NCI-H748 treated with DMSO at 0.1 percent for 48 hours (cell line): ENCODE data around the gene FBXL12.
"Not testable (repeated sequence)": the region's sequence is repeated elsewhere in the genome, so short reads cannot be mapped to it uniquely, and the experiment has no call there.

Source experiments
- DNase-seq: peaks from one replicate; lab custom pipeline; 2025; lab: John Stamatoyannopoulos, UW

Gene FBXL12

DNA sequence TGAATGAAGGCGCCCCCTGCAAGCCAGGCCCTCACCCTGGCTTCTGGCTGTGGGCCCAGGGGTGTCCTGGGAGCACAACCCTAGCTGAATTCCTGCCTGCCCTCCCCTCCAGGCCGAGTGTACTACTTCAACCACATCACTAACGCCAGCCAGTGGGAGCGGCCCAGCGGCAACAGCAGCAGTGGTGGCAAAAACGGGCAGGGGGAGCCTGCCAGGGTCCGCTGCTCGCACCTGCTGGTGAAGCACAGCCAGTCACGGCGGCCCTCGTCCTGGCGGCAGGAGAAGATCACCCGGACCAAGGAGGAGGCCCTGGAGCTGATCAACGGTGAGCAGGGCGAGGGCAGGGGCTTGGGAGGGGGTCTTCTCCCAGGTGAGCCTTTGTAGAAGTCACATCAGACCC lies 19.4 kb upstream of the FBXL12 start:
- DNase-seq, result no peak

DNA sequence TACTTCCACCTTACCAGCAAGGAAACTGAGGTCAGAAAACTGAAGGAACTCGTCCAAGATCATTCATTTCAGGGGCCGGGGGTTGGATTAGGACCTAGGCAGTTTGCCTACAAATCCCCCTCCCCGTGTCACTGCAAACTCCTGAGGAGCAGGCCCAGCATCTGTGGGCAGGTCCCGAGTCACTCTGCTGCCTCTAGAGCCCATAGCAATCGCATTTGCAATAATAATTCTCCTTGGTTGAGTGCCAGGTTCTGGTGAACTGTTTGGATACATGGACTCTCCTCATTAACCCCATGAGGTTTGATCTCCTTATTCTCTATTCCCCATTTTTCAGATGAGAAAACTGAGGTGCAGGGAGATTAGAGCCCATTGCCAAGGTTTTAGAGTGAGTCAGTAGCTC lies 17.1 kb upstream of the FBXL12 start:
- no peak for DNase-seq

DNA sequence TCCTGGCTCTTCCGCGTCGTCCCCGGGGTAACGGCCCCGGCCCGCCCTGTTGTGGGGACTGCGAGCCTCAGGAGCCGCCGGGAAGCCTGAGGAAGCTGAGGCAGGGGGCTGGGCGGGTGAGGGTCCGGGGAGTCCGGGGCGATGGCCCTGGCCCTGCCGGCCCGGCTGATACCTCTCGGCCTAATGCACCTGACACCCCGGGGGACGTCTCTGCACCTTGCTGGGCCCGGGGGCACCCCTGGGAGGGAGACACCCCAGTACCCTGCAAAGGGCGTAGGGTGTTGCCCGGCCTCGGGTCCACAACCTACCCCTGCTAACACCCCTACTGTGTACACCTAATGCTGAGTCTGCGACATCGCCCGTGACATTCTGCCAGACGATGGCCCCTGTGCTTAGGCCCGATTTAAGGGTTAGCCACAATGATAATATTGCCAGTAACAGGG lies 16.6 kb upstream of the FBXL12 start:
- no peak for DNase-seq

DNA sequence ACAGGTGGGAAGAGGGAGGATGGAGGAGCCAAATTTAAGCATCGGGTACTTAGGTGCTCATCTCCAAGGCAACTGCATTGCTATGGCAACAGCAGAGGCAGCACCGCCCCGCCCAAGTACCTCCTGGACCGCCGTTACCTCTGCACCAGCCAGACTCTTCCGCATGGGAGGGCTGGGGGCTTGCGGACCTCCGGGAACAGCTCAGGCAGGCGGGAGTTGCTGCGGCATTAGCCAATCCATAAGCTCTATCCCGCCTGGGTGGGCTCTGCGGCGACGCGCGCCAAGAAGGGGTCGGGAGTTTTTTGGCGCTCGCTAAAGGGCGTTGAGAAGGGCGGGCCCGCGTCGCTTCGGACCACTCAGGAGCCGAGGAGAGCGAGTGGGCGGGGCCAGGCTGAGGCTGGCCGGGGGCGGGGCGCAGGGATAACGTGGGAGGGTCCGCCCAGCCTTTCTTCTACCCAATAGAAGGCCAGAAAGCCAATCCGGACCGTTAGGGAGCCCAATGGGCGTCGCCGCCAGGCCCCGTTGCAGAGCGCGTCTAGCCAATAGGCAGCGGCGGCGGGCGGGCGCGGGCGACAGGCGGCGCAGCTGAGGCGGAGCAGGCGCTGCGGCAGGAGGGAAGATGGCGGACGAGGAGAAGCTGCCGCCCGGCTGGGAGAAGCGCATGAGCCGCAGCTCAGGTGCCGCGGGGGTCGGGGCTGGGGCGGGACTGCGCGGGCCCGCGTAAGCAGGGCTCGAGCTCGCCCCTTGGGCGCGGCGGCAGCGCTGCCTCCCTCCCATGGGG lies 16.0 kb upstream of the FBXL12 start, which contains the start of gene PIN1:
TSS of gene PIN1 (plus strand) at position 593 of the 781 bp plus-strand sequence. CDS start at position 620, 27 bp downstream.
- peak; percentile 94 for DNase-seq

DNA sequence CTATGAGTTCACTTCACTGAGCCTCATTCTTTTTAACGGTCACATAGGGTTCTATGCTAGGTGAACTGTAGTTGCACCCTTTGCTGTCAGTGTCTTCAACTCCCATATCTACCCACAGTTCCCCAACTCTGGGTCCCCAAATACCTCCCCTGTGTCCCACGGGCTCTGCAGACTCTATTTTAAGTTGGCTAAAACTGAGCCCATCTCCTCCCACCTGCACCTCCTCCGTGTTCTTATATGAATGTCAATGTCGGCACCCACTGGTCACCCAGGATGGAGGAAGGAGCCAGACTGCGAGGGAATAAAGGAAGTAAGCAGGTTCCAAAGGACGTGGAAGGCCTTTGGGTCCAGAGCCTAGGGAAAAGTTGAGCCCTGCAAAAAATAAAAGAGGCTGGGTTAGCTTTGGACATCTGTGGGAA lies 15.4 kb upstream of the FBXL12 start:
- no peak for DNase-seq

DNA sequence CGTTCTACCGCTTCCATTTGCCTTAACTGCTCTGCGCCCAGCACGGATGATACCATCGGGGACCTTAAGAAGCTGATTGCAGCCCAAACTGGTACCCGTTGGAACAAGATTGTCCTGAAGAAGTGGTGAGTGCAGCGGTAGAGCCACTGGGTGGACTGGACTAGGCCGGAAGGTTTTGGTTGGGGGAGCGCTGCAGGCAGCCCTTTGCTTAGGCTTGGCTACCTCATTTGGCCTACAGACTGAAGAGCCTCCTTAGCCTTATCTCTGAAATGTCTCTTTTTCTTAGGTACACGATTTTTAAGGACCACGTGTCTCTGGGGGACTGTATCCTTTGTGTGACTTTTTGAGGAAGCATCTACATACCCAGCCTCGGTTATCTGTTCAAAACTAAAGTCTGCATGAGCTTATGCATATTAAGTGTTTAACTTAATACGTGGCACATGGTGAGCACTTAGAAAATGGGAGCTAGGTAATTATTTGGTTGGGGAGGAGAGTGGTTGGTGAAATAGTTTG lies 9.7 kb upstream of the FBXL12 start:
- DNase-seq, result no peak

DNA sequence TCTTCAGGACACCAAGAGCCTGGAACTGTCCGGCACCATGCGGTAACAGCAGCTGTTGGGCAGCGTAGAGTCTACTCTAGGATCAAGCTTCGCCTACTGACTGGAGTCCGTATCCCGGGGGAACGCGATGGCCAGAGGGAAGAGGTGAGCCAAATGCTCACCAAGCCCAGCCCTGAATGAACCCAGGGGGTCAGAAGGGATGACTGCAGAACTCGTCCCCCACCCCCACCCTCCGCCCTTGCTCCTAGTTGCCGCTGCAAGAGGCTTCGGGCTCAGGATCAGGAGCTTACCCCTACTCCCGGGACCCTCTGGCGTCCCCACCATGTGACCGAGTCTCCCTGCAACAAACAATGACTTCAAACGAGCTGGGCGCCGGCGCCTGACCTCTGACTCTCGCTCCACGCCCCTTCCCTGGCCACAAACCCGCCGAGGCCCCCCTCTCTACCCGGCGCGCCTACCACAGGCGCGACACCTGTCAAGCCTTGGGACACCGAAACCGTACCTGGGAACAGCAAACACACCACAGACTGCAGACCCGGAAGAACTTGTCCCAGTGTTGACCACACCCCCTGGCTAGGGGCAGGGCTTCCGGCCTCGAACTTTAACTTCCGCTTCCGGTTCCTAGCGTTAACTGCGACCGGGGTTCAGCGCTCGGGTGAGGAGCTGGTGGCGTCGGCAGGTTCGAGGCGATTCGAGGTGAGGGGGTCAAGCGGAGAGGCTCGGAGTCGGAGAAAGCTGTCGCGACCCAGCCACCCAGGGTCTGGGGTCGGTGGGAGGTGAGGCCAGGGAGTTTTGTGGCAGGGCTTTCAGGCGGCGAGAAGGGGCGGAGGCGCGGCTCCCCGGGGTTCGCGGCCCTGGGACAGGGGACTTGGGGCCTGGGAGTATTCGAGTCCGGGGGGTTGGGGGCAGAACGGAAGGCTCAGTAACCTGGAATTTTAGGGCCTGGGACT lies 8.7 kb upstream of the FBXL12 start, which contains the start of gene UBL5:
TSS of gene UBL5 (plus strand) at position 630 of the 950 bp plus-strand sequence. CDS start 420 bp downstream, outside the sequence.
- peak; percentile 74 for DNase-seq

DNA sequence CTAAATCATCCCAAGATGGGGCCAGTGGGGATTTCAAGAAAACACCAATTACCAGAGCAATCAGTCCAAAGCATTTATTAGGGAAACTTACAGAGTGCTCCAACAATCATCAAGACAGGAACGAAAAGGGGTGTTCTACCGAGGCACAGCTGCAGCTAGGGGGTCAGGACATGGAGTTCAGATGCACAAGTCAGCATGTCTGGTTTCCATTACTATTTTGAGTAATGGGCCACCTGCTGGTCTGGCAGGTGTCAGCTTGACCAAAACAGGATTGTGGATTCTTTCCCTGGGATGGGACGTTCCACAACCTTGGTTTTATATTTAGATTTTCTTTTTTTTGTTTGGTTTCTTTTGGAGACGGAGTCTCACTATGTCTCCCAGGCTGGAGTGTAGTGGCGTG lies 4.9 kb upstream of the FBXL12 start:
- DNase-seq, result no peak

DNA sequence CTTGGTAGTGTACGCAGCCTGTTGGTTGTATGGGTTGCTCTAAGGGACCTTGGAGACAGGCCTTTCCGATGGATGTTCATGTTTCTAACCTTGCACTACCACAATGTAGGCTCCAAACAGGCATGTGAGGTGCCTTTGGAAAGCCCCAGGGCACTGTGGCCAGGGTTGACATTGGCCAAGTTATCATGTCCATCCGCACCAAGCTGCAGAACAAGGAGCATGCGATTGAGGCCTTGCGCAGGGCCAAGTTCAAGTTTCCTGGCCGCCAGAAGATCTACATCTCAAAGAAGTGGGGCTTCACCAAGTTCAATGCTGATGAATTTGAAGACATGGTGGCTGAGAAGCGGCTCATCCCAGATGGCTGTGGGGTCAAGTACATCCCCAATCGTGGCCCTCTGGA lies 1.2 kb upstream of the FBXL12 start:
- DNase-seq, result not testable (repeated sequence)

DNA sequence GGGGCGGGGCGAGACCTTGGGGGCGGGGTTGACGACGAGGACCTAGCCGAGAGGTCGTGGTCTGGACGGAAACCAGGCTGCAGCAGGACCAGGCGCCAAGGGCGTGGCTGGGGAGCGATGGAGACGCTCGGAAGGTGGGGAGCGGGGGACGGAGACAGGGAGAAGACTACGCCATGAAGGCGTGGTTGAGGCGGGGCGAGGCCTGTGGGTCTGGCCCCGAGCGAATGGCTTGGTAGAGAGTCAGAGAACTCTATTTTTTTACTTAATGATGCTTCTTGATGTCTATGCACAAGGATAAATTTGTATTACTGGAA lies 674 bp upstream of the FBXL12 start:
- no peak for DNase-seq

DNA sequence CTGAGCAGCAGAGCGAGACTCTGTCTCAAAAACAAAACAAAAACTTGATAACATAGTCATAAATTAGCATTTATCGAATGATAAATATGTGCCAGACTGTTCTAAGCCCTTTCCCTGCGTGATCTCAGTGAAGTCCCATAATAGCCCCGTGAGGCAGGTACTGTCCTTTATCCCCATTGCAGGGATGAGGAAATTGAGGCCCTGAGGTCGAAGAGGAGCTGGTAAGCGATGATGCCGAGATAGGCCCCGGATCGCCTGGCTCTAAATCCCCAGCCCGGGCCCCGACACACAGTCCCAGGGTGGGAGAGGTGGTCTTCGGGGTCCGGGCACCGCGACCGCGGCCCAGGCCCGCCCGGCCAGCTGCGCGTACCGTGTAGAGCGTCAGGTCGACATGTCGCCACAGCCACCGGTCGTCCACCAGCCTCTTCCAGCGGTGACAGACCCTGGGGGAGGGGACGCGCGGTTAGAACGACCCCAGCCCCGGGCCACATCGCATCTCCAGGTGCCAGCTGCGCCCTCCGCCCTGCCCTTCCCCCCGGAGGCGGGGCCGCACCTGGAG lies 625 bp downstream of the FBXL12 start:
- no peak for DNase-seq

DNA sequence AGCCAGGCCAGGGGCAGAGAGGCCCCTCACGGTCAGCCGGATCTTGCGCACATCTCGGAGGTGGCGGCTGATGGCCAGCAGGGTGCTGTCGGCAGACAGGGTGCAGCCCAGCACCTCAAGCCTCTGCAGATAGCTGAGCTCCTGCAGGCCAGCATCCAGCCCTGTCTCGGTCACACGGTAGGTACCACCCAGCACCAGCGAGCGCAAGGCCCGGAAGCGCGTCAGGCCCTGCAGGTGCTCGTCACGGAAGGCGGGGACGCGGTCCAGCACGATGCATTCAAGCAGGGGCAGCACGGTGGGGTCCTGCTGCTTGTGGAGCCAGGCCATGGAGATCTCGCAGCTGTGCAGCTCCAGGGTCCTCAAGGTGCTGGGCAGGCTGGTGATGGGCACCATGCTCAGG lies 7.7 kb downstream of the FBXL12 start:
- no peak for DNase-seq

DNA sequence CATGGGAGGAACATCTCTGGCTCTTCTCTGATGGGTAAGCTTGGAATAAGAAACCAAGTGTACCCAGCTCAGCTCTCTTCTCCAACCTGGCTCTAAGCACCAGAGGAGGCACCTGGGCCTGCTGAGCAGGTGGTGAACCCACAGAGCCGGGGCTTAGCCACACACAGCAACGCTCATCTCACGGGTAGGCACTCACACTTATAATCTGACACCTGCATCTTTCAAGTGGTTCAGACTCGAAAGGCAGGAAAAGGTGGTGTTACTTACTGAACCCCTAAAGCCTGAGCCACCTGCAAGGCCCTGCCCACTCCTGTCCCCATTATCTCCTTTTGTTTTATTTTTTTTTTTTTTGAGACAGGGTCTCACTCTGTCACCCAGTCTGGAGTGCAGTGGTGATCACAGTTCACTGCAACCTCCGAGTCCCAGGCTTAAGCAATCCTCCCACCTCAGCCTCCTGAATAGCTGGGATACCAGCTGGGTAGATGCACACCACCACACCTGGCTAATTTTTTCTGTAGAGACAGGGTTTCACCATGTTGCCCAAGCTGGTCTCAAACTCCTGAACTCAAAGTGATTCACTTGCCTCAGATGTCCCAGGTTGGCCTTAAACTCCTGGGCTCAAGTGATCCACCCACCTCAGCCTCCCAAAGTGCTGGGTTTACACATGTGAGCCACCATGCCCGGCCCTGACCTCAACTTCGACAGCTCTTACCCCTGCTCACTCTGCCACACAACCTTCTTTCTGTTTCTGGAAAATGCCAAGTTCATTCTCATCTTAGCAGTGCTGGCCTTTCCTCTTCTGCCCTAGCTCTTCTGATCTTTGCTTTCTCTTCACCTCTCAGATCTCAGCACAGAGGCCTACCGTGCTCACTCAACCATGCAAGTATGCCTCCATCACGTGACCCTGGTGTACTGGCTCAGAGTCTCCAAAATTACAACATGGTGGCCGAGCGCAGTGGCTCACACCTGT lies 9.7 kb downstream of the FBXL12 start:
- DNase-seq, result no peak

DNA sequence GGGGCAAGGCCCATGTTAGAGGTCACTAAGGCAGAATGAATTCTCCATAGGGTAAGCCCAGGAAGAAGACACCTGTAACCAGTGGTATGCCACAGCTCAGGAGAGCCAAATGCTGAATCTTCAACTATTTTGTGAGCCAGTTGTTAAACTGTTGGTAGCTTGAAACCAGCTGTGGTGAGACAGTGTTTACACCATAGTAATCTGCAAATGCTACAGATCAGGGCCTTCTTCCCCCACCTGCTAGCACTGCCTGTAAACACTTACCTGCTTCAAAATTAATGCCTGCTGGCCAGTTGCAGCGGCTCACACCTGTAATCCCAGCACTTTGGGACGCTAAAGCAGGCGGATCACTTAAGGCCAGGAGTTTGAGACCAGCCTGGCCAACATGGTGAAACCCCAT lies 12.1 kb downstream of the FBXL12 start:
- DNase-seq, result no peak

DNA sequence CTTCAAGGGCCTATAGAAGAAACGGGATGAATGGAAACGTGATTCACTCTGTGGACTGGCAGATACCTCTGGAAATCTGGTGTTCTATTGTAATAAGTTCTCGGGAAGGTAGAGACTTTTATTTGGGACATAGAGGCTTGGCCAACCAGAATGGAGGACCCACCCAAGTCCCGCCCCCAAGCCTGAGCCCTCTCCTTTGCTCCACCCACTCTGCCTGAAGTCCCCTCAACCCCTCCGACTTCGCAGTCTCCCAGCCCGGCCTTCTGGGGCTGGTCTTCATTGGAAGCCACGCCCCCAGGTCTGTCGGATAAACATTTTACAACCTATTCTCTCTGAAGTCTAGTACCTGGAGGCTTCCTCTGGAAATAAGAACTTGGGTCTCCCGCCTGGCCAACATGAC lies 16.9 kb downstream of the FBXL12 start:
- DNase-seq, result no peak

DNA sequence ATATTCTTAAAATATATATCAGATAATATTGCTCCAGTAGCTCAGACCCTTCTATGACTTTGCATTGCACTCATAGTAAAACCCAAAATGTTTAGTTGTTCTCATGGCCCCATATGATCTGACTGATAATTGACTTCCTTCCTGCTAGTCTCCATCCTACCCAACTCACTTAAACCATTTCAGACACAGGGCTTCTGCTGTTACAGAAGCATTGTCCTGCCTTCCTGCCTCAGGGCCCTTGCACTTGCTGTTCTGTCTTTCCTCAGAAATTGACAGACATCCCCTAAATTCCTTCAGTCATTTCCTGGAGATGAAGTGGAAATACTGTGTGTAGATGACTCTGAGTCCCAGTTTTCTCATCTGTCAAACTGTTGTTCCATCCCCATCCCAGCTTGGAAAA lies 19.7 kb downstream of the FBXL12 start:
- no peak for DNase-seq

DNA sequence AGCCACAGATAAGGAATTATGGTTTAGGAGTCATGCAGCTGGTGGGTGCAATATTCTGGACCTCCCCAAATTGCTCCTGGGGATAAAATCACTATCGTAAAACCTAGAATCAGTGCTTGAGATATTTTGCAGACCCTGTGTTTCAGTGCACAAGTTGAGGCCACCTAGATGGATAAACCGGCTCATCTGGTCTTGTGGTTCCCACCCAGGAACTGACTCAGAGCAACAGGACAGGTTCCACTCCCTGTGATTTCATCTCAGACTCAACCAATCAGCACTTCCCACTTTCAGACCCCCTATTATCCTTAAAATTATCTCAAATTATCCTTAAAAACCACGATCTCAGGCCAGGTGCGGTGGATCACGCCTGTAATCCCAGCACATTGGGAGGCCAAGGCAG lies 21.0 kb downstream of the FBXL12 start:
- no peak for DNase-seq

DNA sequence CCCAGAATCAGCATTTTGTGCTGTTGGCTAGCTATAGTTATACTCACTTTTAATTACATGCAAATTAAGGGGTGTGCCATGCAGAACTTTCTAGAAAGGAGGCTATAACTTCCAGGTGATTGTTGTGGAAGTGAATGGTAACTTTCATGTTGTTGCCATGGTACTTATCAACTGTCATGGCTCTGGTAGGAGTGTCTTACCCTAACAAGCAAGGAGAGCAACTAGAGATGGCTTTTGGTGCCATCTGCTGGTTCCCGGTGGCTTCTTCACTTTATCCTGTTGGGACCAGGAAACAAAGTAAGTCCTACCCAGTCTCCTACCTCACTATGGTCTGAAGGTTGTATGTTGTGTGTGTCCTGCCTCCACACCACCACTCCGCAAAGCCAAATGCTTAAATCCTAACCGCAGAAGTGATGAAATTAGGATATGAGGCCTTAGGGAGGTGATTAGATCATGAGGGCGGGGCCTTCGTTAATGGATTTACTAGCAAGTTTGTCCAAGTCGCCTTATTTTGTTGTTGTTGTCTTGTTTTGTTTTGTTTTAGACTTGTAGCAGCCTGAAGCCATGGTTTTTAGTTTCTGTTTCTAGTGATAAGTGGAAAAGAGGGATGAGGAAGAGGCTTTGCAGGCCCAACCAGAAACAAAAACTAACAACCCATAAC lies 22.6 kb downstream of the FBXL12 start:
- peak; percentile 53 for DNase-seq

DNA sequence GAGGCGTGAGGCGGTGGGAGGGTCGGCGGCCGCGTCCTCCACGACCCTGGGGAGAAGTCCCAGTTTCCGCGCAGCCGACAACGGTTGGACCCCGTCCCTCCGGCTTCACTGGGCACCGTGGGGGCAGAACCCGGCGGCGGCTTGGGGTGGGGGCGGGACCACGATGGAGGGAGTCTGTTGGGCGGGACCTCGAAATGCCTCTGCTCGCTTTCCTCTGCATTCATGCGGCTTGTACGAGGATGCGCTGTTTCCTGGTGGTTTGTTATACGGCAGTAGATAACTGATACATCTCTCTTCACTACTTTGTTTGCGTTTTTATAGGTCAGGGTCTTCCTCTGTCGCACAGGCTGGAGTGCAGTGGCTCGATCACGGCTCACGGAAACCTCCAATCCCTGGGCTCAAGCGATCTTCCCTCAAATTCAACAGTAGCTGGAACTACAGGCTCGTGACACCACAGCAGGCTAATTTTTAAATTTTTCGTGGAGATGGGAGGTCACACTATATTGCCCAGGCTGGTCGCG lies 25.7 kb downstream of the FBXL12 start:
- no peak for DNase-seq
